IMR-90 (cell line): ENCODE results near the gene CTBP2. TPM values are rescaled to one million over a fixed set of nuclear protein-coding genes. Genes with fewer than 3 reads are reported as not detected.
A peak's percentile ranks its signal among the peaks of the same experiment; 100 is the strongest.

Experiments used
- ATAC-seq: fragments of 200-7000 bp; cut with Tn5 transposase; 2 replicates; pipeline ENCODE4 v1.9.1; 2020; ENCODE audit warnings: low read depth, mild to moderate bottlenecking, moderate library complexity
- BruUV-seq: library from RNA; stranded (reverse); fragments of 400-500 nt; replicated peaks from 2 replicates; lab custom pipeline; 2021; lab: Mats Ljungman, UMichigan
- CTCF ChIA-PET: fragments of 300-600 bp; formaldehyde crosslinking; extraction: SDS; loops from one replicate; lab custom pipeline; 2021; ENCODE audit warnings: antibody characterized with exemption; lab: Yijun Ruan, JAX
- POLR2A ChIA-PET: fragments of 300-600 bp; sonication (Branson Sonifier 250); formaldehyde crosslinking; loops from one replicate; lab custom pipeline; 2022; ENCODE audit warnings: antibody characterized with exemption; ENCODE audit not compliant: unreplicated experiment; lab: Charles Lee
- DNase-seq: peaks from one replicate; pipeline ENCODE4 v3.0.0; 2013
- H2AFZ ChIP-seq: replicated peaks from 2 replicates; pipeline ENCODE3; 2013; ENCODE audit warnings: low read length, mild to moderate bottlenecking; ENCODE audit not compliant: poor library complexity
- H2AK5ac ChIP-seq: 2 replicates; pipeline ENCODE4 v1.6.1; 2013; ENCODE audit warnings: low read depth, low read length, inconsistent platforms
- H2AK9ac ChIP-seq: replicated peaks from 2 replicates; pipeline ENCODE3; 2013; ENCODE audit warnings: mild to moderate bottlenecking, low read depth, low read length, moderate library complexity; ENCODE audit not compliant: poor library complexity
- H2BK120ac ChIP-seq: 2 replicates; pipeline ENCODE4 v1.6.1; 2013; ENCODE audit warnings: low read depth, low read length, inconsistent platforms
- H2BK15ac ChIP-seq: 3 replicates; pipeline ENCODE4 v1.6.1; 2013; ENCODE audit warnings: low read depth, low read length, inconsistent platforms
- H2BK20ac ChIP-seq: 2 replicates; pipeline ENCODE4 v1.6.1; 2013; ENCODE audit warnings: low read depth, mild to moderate bottlenecking, inconsistent platforms, low read length, moderate library complexity
- H2BK5ac ChIP-seq: 2 replicates; pipeline ENCODE4 v1.6.1; 2013; ENCODE audit warnings: mild to moderate bottlenecking, low read depth, low read length, inconsistent platforms; ENCODE audit not compliant: poor library complexity, severe bottlenecking
- H3K14ac ChIP-seq: replicated peaks from 2 replicates; pipeline ENCODE4 v1.6.1; 2013; ENCODE audit warnings: low read depth, low read length, inconsistent platforms
- H3K18ac ChIP-seq: 2 replicates; pipeline ENCODE4 v1.6.1; 2013; ENCODE audit warnings: low read depth, low read length, control low read depth
- H3K23ac ChIP-seq: 2 replicates; pipeline ENCODE4 v1.6.1; 2013; ENCODE audit warnings: low read depth, low read length, inconsistent platforms
- H3K27ac ChIP-seq: 2 replicates; pipeline ENCODE4 v1.5.1; 2013; ENCODE audit warnings: mild to moderate bottlenecking, control low read depth, low read length; ENCODE audit not compliant: insufficient read depth
- H3K27me3 ChIP-seq: 2 replicates; pipeline ENCODE4 v1.6.1; 2013; ENCODE audit warnings: low read length; ENCODE audit not compliant: control insufficient read depth, insufficient read depth
- H3K36me3 ChIP-seq: 2 replicates; pipeline ENCODE4 v1.6.1; 2013; ENCODE audit warnings: low read length, mixed read lengths; ENCODE audit not compliant: control insufficient read depth, insufficient read depth
- H3K4ac ChIP-seq: 2 replicates; pipeline ENCODE4 v1.6.1; 2013; ENCODE audit warnings: low read depth, low read length, inconsistent platforms
- H3K4me1 ChIP-seq: 2 replicates; pipeline ENCODE4 v1.6.1; 2013; ENCODE audit warnings: low read length, mixed read lengths; ENCODE audit not compliant: control insufficient read depth, insufficient read depth
- H3K4me2 ChIP-seq: 2 replicates; pipeline ENCODE4 v1.6.1; 2013; ENCODE audit warnings: low read depth, mild to moderate bottlenecking, control low read depth, low read length, moderate library complexity
- H3K4me3 ChIP-seq: 2 replicates; pipeline ENCODE4 v1.5.1; 2013; ENCODE audit warnings: low read depth, mild to moderate bottlenecking, control low read depth, low read length, moderate library complexity; ENCODE audit not compliant: insufficient read depth
- H3K56ac ChIP-seq: 2 replicates; pipeline ENCODE4 v1.6.1; 2013; ENCODE audit warnings: low read length, inconsistent platforms; ENCODE audit not compliant: insufficient read depth; ENCODE audit errors: extremely low read depth
- H3K79me1 ChIP-seq, 2 experiments: 2 replicates each; pipeline ENCODE4 v1.6.1; 2013; ENCODE audit warnings: low read length in 2 of 2, inconsistent platforms in 1 of 2, low read depth in 1 of 2
- H3K9ac ChIP-seq: 2 replicates; pipeline ENCODE4 v1.6.1; 2013; ENCODE audit warnings: low read depth, low read length, control low read depth
- H3K9me1 ChIP-seq: 2 replicates; pipeline ENCODE4 v1.6.1; 2013; ENCODE audit warnings: low read length, inconsistent platforms; ENCODE audit not compliant: insufficient read depth
- H3K9me3 ChIP-seq: 2 replicates; pipeline ENCODE4 v1.6.1; 2013; ENCODE audit warnings: low read length; ENCODE audit not compliant: control insufficient read depth, insufficient read depth
- H4K20me1 ChIP-seq: 2 replicates; pipeline ENCODE4 v1.6.1; 2013; ENCODE audit warnings: low read length, inconsistent platforms; ENCODE audit not compliant: insufficient read depth
- H4K5ac ChIP-seq: 2 replicates; pipeline ENCODE4 v1.6.1; 2013; ENCODE audit warnings: mild to moderate bottlenecking, low read depth, low read length, control low read depth
- H4K8ac ChIP-seq, 2 experiments: 2 replicates each; pipeline ENCODE4 v1.6.1; 2013; ENCODE audit warnings: low read depth in 2 of 2, low read length in 2 of 2, control low read depth in 1 of 2, inconsistent platforms in 1 of 2
- H4K91ac ChIP-seq: 2 replicates; pipeline ENCODE4 v1.6.1; 2013; ENCODE audit warnings: low read depth, low read length, inconsistent platforms; ENCODE audit not compliant: insufficient read depth
- BHLHE40 ChIP-seq: fragments of 150-350 bp; IDR thresholded peaks from 2 replicates; pipeline ENCODE4 v1.6.1; 2016; ENCODE audit warnings: mild to moderate bottlenecking, low read depth, low read length
- CEBPB ChIP-seq: IDR thresholded peaks from 2 replicates; pipeline ENCODE4 v1.6.1; 2012; ENCODE audit warnings: low read depth, low read length, improper control_type of control experiment
- CHD1 ChIP-seq: IDR thresholded peaks from 2 replicates; pipeline ENCODE4 v1.6.1; 2012; ENCODE audit warnings: low read depth, low read length, improper control_type of control experiment
- FOS ChIP-seq: fragments of 150-350 bp; IDR thresholded peaks from 2 replicates; pipeline ENCODE4 v1.6.1; 2016; ENCODE audit warnings: low read depth, low read length
- MAFK ChIP-seq: IDR thresholded peaks from 2 replicates; pipeline ENCODE4 v1.6.1; 2012; ENCODE audit warnings: low read depth, low read length, improper control_type of control experiment
- MAZ ChIP-seq: IDR thresholded peaks from 2 replicates; pipeline ENCODE4 v1.6.1; 2012; ENCODE audit warnings: low read depth, mild to moderate bottlenecking, low read length, improper control_type of control experiment, moderate library complexity, borderline replicate concordance
- MXI1 ChIP-seq: IDR thresholded peaks from 2 replicates; pipeline ENCODE4 v1.6.1; 2012; ENCODE audit warnings: low read depth, mild to moderate bottlenecking, low read length, moderate library complexity, borderline replicate concordance
- NFE2L2 ChIP-seq: fragments of 150-350 bp; IDR thresholded peaks from 2 replicates; pipeline ENCODE4 v1.6.1; 2016; ENCODE audit warnings: low read depth, mild to moderate bottlenecking, low read length
- POLR2A ChIP-seq: IDR thresholded peaks from 2 replicates; pipeline ENCODE4 v1.6.1; 2012; ENCODE audit warnings: mild to moderate bottlenecking, low read depth, low read length
- RAD21 ChIP-seq: IDR thresholded peaks from 2 replicates; pipeline ENCODE4 v1.6.1; 2012; ENCODE audit warnings: low read length, improper control_type of control experiment
- RCOR1 ChIP-seq: IDR thresholded peaks from 2 replicates; pipeline ENCODE4 v1.6.1; 2012; ENCODE audit warnings: mild to moderate bottlenecking, low read length, improper control_type of control experiment; ENCODE audit not compliant: insufficient replicate concordance
- RFX5 ChIP-seq: IDR thresholded peaks from 2 replicates; pipeline ENCODE4 v1.8.0; 2012; ENCODE audit warnings: low read depth, mild to moderate bottlenecking, low read length, moderate library complexity
- SMC3 ChIP-seq: fragments of 150-350 bp; IDR thresholded peaks from 2 replicates; pipeline ENCODE4 v1.6.1; 2016; ENCODE audit warnings: low read depth, mild to moderate bottlenecking, antibody characterized with exemption, low read length, moderate library complexity
- WGBS, 2 experiments: methylation state at CpG; one replicate each; pipeline versions ENCODE4 v1.1.5 to v1.1.7; 2013; ENCODE audit warnings: missing lambda C conversion rate in 2 of 2; ENCODE audit not compliant: insufficient read length in 1 of 2; ENCODE audit errors: extremely low coverage in 2 of 2; 5-methylcytosine and 5-hydroxymethylcytosine counted together
- dilution Hi-C: fragments of 300-500 bp; cut with HindIII; formaldehyde crosslinking; loops from one replicate; pipeline ENCODE4 v1.14.3; 2018; ENCODE audit warnings: low sequenced_read_pairs; ENCODE audit not compliant: unreplicated experiment
- in situ Hi-C: fragments of 300-500 bp; cut with MboI; formaldehyde crosslinking; loops from 3 replicates; pipeline ENCODE4 v1.14.3; 2019; ENCODE audit warnings: low sequenced_read_pairs, inconsistent platforms, mixed read lengths
- intact Hi-C: fragments of 100-400 bp; cut with micrococcal nuclease; formaldehyde crosslinking; loops from 2 replicates; pipeline ENCODE4 v1.10.0; 2022
- polyA plus RNA-seq, 3 experiments: library from polyadenylated mRNA; depleted of rRNA; stranded (reverse); fragments of >200 nt; gene quantifications; 2 replicates each; pipeline ENCODE4 v1.2.3, GENCODE V29; 2012; ENCODE audit warnings: low replicate concordance in 1 of 3
- total RNA-seq: library from RNA; depleted of rRNA; stranded (reverse); fragments of >200 nt; gene quantifications from 2 replicates; pipeline ENCODE4 v1.2.3, GENCODE V29; 2012
- TF ChIP-seq, protein P1 (sequence below): conservative IDR thresholded peaks from 2 replicates; pipeline ENCODE4 v1.5.1; 2012; ENCODE audit warnings: mild to moderate bottlenecking, low read depth, low read length, improper control_type of control experiment
- TF ChIP-seq, protein P2 (sequence below): fragments of 150-350 bp; IDR thresholded peaks from 2 replicates; pipeline ENCODE4 v1.6.1; 2016; ENCODE audit warnings: low read depth, mild to moderate bottlenecking, low read length, moderate library complexity, borderline replicate concordance

Gene CTBP2
- total and polyA plus RNA-seq, 2 of the 4 experiments (the other 2 are of a cell fraction), result 81.0 to 86.6 TPM

- H3K36me3 ChIP-seq, result no peaks in the 10 kb centered on the region
- peak overlapping the region; percentile 44 for H2AK9ac ChIP-seq
- H4K5ac ChIP-seq, result no peak overlapping the region; the same call in 1 of the 2 replicates
- WGBS, 2 experiments, result 71% methylated on average over 8 of the region's 21 CpGs; no CpG with 5 or more reads in 1 of the 2 experiments
- 0 out of 2 replicates have a peak overlapping the region, but pooled peaks have one; percentile 3 for H2BK120ac ChIP-seq
- H4K91ac ChIP-seq, result peak overlapping the region; percentile 13; the same call in 1 of the 2 replicates
- no peak overlapping the region for H2BK15ac ChIP-seq
- peak overlapping the region; percentile 13; the same call in 1 of the 2 replicates for H3K27ac ChIP-seq
- H3K9me1 ChIP-seq, result peaks cover 39% of the 10 kb centered on the region
- ATAC-seq (peak; percentile 58), DNase-seq (peak; percentile 80)
- peaks cover 53 to 96% of the 10 kb centered on the region in 2 experiments for H3K79me1 ChIP-seq
- H3K14ac ChIP-seq, result peak overlapping the region; percentile 35; the same call in 1 of the 2 replicates
- no TSS peak for BruUV-seq
- CTCF ChIA-PET, result interaction anchor here (0.9 to 2.1 kb wide), 6 partner anchors 9 to 61 kb away, joined by 3 to 11 read pairs (median 4); no protein-coding TSS in a partner anchor
- peak overlapping the region; percentile 38 for H2AFZ ChIP-seq
- no peak overlapping the region for H3K23ac ChIP-seq
- H3K9ac ChIP-seq, result no peak overlapping the region
- no peak overlapping the region for H3K4me3 ChIP-seq
- intact Hi-C loops, result loop anchor here (1.0 to 10.0 kb wide), 2 partner anchors 62 to 146 kb away; no protein-coding TSS in a partner anchor
- POLR2A ChIA-PET, result interaction anchor here (0.6 kb wide), 1 partner anchor 669 kb away, joined by 3 read pairs; no protein-coding TSS in a partner anchor
- peaks cover 50% of the 10 kb centered on the region for H3K4me1 ChIP-seq
- H2BK20ac ChIP-seq, result no peak overlapping the region
- dilution Hi-C loops, result no loop called here
- H3K9me3 ChIP-seq, result no peaks in the 10 kb centered on the region
- peak overlapping the region; percentile 81 for H2AK5ac ChIP-seq
- H3K27me3 ChIP-seq, result no peaks in the 10 kb centered on the region
- in situ Hi-C loops, result no loop called here
- no peak overlapping the region for H2BK5ac ChIP-seq
- H3K4me2 ChIP-seq, result no peak overlapping the region; the same call in 1 of the 2 replicates
- peak overlapping the region; percentile 49; the same call in 1 of the 2 replicates for H3K4ac ChIP-seq
- peaks cover 90% of the 10 kb centered on the region for H4K20me1 ChIP-seq
- H4K8ac ChIP-seq, result peak overlapping the region in 1 of 2 experiments; percentile 57; a peak in 1 of 4 replicates
- no peak overlapping the region for H3K18ac ChIP-seq
- H3K56ac ChIP-seq, result no peak overlapping the region
- TF ChIP-seq RFX5 (no peak), SMC3 (peak; percentile 92), MAZ (no peak), MXI1 (no peak), NFE2L2 (no peak), BHLHE40 (no peak), MAFK (0 out of 2 replicates have a peak, but pooled peaks have one; percentile 0), POLR2A (no peak), FOS (no peak), CEBPB (no peak), RAD21 (peak; percentile 84), CHD1 (no peak), RCOR1 (no peak)
- TF ChIP-seq, protein P1, sequence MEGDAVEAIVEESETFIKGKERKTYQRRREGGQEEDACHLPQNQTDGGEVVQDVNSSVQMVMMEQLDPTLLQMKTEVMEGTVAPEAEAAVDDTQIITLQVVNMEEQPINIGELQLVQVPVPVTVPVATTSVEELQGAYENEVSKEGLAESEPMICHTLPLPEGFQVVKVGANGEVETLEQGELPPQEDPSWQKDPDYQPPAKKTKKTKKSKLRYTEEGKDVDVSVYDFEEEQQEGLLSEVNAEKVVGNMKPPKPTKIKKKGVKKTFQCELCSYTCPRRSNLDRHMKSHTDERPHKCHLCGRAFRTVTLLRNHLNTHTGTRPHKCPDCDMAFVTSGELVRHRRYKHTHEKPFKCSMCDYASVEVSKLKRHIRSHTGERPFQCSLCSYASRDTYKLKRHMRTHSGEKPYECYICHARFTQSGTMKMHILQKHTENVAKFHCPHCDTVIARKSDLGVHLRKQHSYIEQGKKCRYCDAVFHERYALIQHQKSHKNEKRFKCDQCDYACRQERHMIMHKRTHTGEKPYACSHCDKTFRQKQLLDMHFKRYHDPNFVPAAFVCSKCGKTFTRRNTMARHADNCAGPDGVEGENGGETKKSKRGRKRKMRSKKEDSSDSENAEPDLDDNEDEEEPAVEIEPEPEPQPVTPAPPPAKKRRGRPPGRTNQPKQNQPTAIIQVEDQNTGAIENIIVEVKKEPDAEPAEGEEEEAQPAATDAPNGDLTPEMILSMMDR, result peak; percentile 88
- TF ChIP-seq, protein P2, sequence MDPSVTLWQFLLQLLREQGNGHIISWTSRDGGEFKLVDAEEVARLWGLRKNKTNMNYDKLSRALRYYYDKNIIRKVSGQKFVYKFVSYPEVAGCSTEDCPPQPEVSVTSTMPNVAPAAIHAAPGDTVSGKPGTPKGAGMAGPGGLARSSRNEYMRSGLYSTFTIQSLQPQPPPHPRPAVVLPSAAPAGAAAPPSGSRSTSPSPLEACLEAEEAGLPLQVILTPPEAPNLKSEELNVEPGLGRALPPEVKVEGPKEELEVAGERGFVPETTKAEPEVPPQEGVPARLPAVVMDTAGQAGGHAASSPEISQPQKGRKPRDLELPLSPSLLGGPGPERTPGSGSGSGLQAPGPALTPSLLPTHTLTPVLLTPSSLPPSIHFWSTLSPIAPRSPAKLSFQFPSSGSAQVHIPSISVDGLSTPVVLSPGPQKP, result no peak
These were observed 99.4 kb downstream of the CTBP2 start for GRCh38 chr10:125060826-125061556.
